ENCODE measurements around the gene TMEM150B. TPM values are rescaled to one million over a fixed set of nuclear protein-coding genes. Genes with fewer than 3 reads are reported as not detected.

The TMEM150B gene
- polyA plus RNA-seq, 4 donors = 33.2 to 125 (median 79.2) TPM

- no peak overlapping the region for H3K27ac ChIP-seq (ENCODE audit: low read depth in 1 of 3, low read length in 2 of 3)
- peaks cover 0 to 3% of the 10 kb centered on the region in 2 donors for H3K9me3 ChIP-seq (ENCODE audit: control insufficient read depth in 2 of 2, insufficient read depth in 1 of 2, low read depth in 1 of 2, low read length in 1 of 2)
- no peak for DNase-seq
- peaks cover 0 to 34% (median 0%) of the 10 kb centered on the region in 3 donors for H3K36me3 ChIP-seq (ENCODE audit: control insufficient read depth in 3 of 3, insufficient read depth in 2 of 3, low read depth in 1 of 3, low read length in 3 of 3)
- no peak for FAIRE-seq
- no peak overlapping the region for H3K4me3 ChIP-seq (ENCODE audit: low read depth in 1 of 3, low read length in 3 of 3)
- H3K4me1 ChIP-seq (ENCODE audit: control insufficient read depth in 3 of 3, insufficient read depth in 2 of 3, low read depth in 1 of 3, low read length in 2 of 3) = peaks cover 0 to 4% (median 0%) of the 10 kb centered on the region in 3 donors
- WGBS, 3 donors = 88 to 96% (median 93%) methylated on average over 10 to 12 of the region's 12 CpGs
- no peaks in the 10 kb centered on the region for H3K27me3 ChIP-seq (ENCODE audit: control insufficient read depth in 3 of 3, insufficient read depth in 3 of 3, low read length in 3 of 3)
Measured at GRCh38 chr19:55265723-55266386, 59.3 kb downstream of the TMEM150B start.

- no peak overlapping the region for H3K27ac ChIP-seq (ENCODE audit: low read depth in 1 of 3, low read length in 2 of 3)
- DNase-seq = no peak
- H3K4me3 ChIP-seq (ENCODE audit: low read depth in 1 of 3, low read length in 3 of 3) = no peak overlapping the region
- H3K36me3 ChIP-seq (ENCODE audit: control insufficient read depth in 3 of 3, insufficient read depth in 2 of 3, low read depth in 1 of 3, low read length in 3 of 3) = peaks cover 0 to 30% (median 0%) of the 10 kb centered on the region in 3 donors
- 91 to 96% (median 93%) methylated on average over 16 of the region's 16 CpGs for WGBS, 3 donors
- no peaks in the 10 kb centered on the region for H3K4me1 ChIP-seq (ENCODE audit: control insufficient read depth in 3 of 3, insufficient read depth in 2 of 3, low read depth in 1 of 3, low read length in 2 of 3)
- peaks cover 0 to 3% of the 10 kb centered on the region in 2 donors for H3K9me3 ChIP-seq (ENCODE audit: control insufficient read depth in 2 of 2, insufficient read depth in 1 of 2, low read depth in 1 of 2, low read length in 1 of 2)
- FAIRE-seq = no peak
- H3K27me3 ChIP-seq (ENCODE audit: control insufficient read depth in 3 of 3, insufficient read depth in 3 of 3, low read length in 3 of 3) = no peaks in the 10 kb centered on the region
Measured at GRCh38 chr19:55265173-55265572, 60.0 kb downstream of the TMEM150B start.

- Histone ChIP-seq H3K36me3 (ENCODE audit: control insufficient read depth in 3 of 3, insufficient read depth in 2 of 3, low read depth in 1 of 3, low read length in 3 of 3) (peaks cover 0 to 24% (median 0%) of the 10 kb centered on the region in 3 donors), H3K27ac (ENCODE audit: low read depth in 1 of 3, low read length in 2 of 3) (no peak overlapping the region), H3K4me1 (ENCODE audit: control insufficient read depth in 3 of 3, insufficient read depth in 2 of 3, low read depth in 1 of 3, low read length in 2 of 3) (peaks cover 0 to 5% (median 0%) of the 10 kb centered on the region in 3 donors), H3K4me3 (ENCODE audit: low read depth in 1 of 3, low read length in 3 of 3) (no peak overlapping the region), H3K9me3 (ENCODE audit: control insufficient read depth in 2 of 2, insufficient read depth in 1 of 2, low read depth in 1 of 2, low read length in 1 of 2) (peaks cover 0 to 3% of the 10 kb centered on the region in 2 donors), H3K27me3 (ENCODE audit: control insufficient read depth in 3 of 3, insufficient read depth in 3 of 3, low read length in 3 of 3) (no peaks in the 10 kb centered on the region)
- FAIRE-seq (no peak), DNase-seq (no peak)
- 84 to 95% (median 90%) methylated on average over 5 of the region's 5 CpGs for WGBS, 3 donors
Measured at GRCh38 chr19:55264531-55264930, 60.6 kb downstream of the TMEM150B start.

Other genes starting within 250 kb of the TMEM150B start
- gene EPS8L1, start 249.5 kb downstream of the TMEM150B start, polyA plus RNA-seq = 10 to 100 TPM; 11.7 to 23.8 (median 19.1) TPM
- gene PPP1R12C, start 207.7 kb downstream of the TMEM150B start, polyA plus RNA-seq = 100 to 1,000 TPM in 2 of 4 donors, 10 to 100 TPM in 2; 68.3 to 192 (median 132) TPM
- 10 to 100 TPM in 1 of 4 donors, 1 to 10 TPM in 2, under 1 TPM in 1; 0.18 to 20.1 (median 5.3) TPM for gene TNNT1, start 176.1 kb downstream of the TMEM150B start, polyA plus RNA-seq
- gene TNNI3, start 167.6 kb downstream of the TMEM150B start, polyA plus RNA-seq = 10 to 100 TPM in 1 of 4 donors, 1 to 10 TPM in 2, under 1 TPM in 1; 0.59 to 39.7 (median 1.5) TPM
- gene DNAAF3, start 158.7 kb downstream of the TMEM150B start, polyA plus RNA-seq = under 1 TPM in 2 of 4 donors, not detected in 2; 0.62 to 0.64 TPM
- 1 to 10 TPM in 2 of 4 donors, under 1 TPM in 2; 0.22 to 4.7 (median 1.1) TPM for gene SYT5, start 145.1 kb downstream of the TMEM150B start, polyA plus RNA-seq
- gene PTPRH, start 115.8 kb downstream of the TMEM150B start, polyA plus RNA-seq = 100 to 1,000 TPM in 2 of 4 donors, 10 to 100 TPM in 2; 33.4 to 158 (median 89.7) TPM
- 100 to 1,000 TPM in 1 of 4 donors, 10 to 100 TPM in 3; 22.8 to 255 (median 72.6) TPM for gene TMEM86B, start 96.6 kb downstream of the TMEM150B start, polyA plus RNA-seq
- gene PPP6R1, start 66.3 kb downstream of the TMEM150B start, polyA plus RNA-seq = 10 to 100 TPM; 43.4 to 67.5 (median 48.9) TPM
- gene HSPBP1, start 45.2 kb downstream of the TMEM150B start, polyA plus RNA-seq = 10 to 100 TPM; 25.9 to 61.9 (median 31.4) TPM
- gene BRSK1, start 41.3 kb downstream of the TMEM150B start, polyA plus RNA-seq = 1 to 10 TPM in 3 of 4 donors, under 1 TPM in 1; 0.22 to 3.5 (median 2.7) TPM
- gene KMT5C, start 14.5 kb upstream of the TMEM150B start, polyA plus RNA-seq = 10 to 100 TPM; 10.3 to 18.4 (median 14.3) TPM
- under 1 TPM in 2 of 4 donors, not detected in 2; 0.07 to 0.09 TPM for gene COX6B2, start 29.4 kb upstream of the TMEM150B start, polyA plus RNA-seq
- under 1 TPM in 1 of 4 donors, not detected in 3; 0.03 TPM for gene GARIN5B, start 37.9 kb upstream of the TMEM150B start, polyA plus RNA-seq
- gene IL11, start 45.1 kb upstream of the TMEM150B start, polyA plus RNA-seq = under 1 TPM in 2 of 4 donors, not detected in 2; 0.19 to 0.67 TPM
- gene TMEM190, start 51.5 kb upstream of the TMEM150B start, polyA plus RNA-seq = under 1 TPM in 2 of 4 donors, not detected in 2; 0.30 to 0.31 TPM
- 1 to 10 TPM in 3 of 4 donors, not detected in 1; 1.6 to 9.4 (median 2.2) TPM for gene TMEM238, start 59.0 kb upstream of the TMEM150B start, polyA plus RNA-seq
- gene RPL28, start 60.6 kb upstream of the TMEM150B start, polyA plus RNA-seq = 1,000 to 10,000 TPM; 1,338 to 2,360 (median 2,018) TPM
- 10 to 100 TPM in 2 of 4 donors, 1 to 10 TPM in 2; 7.2 to 30.1 (median 16.4) TPM for gene UBE2S, start 82.4 kb upstream of the TMEM150B start, polyA plus RNA-seq
- gene SHISA7, start 118.0 kb upstream of the TMEM150B start, polyA plus RNA-seq = under 1 TPM in 2 of 4 donors, not detected in 2; 0.12 to 0.21 TPM
- gene ISOC2, start 136.3 kb upstream of the TMEM150B start, polyA plus RNA-seq = 100 to 1,000 TPM in 1 of 4 donors, 10 to 100 TPM in 3; 28.8 to 164 (median 78.4) TPM
- not detected for gene C19orf85, start 139.4 kb upstream of the TMEM150B start, polyA plus RNA-seq
- gene ZNF628, start 151.3 kb upstream of the TMEM150B start, polyA plus RNA-seq = 1 to 10 TPM; 1.1 to 7.0 (median 5.0) TPM
- gene NAT14, start 159.8 kb upstream of the TMEM150B start, polyA plus RNA-seq = 10 to 100 TPM in 1 of 4 donors, 1 to 10 TPM in 3; 5.8 to 10.2 (median 7.8) TPM
- gene SSC5D, start 163.1 kb upstream of the TMEM150B start, polyA plus RNA-seq = 1 to 10 TPM in 1 of 4 donors, under 1 TPM in 2, not detected in 1; 0.49 to 2.2 (median 0.54) TPM
- under 1 TPM in 1 of 4 donors, not detected in 3; 0.06 TPM for gene SBK2, start 211.8 kb upstream of the TMEM150B start, polyA plus RNA-seq
- gene SBK3, start 220.2 kb upstream of the TMEM150B start, polyA plus RNA-seq = under 1 TPM in 2 of 4 donors, not detected in 2; 0.18 to 0.39 TPM